HAP-1 (cell line): Measurements from ENCODE around the gene ATP8B2.
"Not testable (repeated sequence)": the region's sequence is repeated elsewhere in the genome, so short reads cannot be mapped to it uniquely, and the experiment has no call there.

Experiments
- DNase-seq, 2 experiments: peaks; one replicate each; pipeline ENCODE4 v3.0.0-alpha.2; 2016 to 2020; ENCODE audit warnings: low spot score in 2 of 2
- H3K27me3 ChIP-seq: fragments of 250-450 bp; sonication (Bioruptor Pico); 2 replicates; pipeline ENCODE4 v1.5.1; 2020; ENCODE audit warnings: low read depth, mild to moderate bottlenecking, moderate library complexity
- H3K36me3 ChIP-seq: fragments of 250-450 bp; sonication (Bioruptor Pico); replicated peaks from 2 replicates; pipeline ENCODE4 v1.5.1; 2020; ENCODE audit warnings: mild to moderate bottlenecking
- H3K4me1 ChIP-seq: fragments of 250-450 bp; sonication (Bioruptor Pico); 2 replicates; pipeline ENCODE4 v1.5.1; 2020; ENCODE audit warnings: mild to moderate bottlenecking
- H3K4me3 ChIP-seq: fragments of 250-450 bp; sonication (Bioruptor Pico); 2 replicates; pipeline ENCODE4 v1.5.1; 2020; ENCODE audit warnings: mild to moderate bottlenecking, moderate library complexity
- H3K9me3 ChIP-seq: fragments of 250-450 bp; sonication (Bioruptor Pico); 2 replicates; pipeline ENCODE4 v1.5.1; 2020; ENCODE audit warnings: mild to moderate bottlenecking, moderate library complexity
- in situ Hi-C: fragments of 300-500 bp; cut with MboI; formaldehyde crosslinking; loops from 3 replicates; pipeline ENCODE4 v1.14.3; 2020; ENCODE audit warnings: low sequenced_read_pairs, inconsistent platforms, mixed read lengths

Gene ATP8B2

DNA sequence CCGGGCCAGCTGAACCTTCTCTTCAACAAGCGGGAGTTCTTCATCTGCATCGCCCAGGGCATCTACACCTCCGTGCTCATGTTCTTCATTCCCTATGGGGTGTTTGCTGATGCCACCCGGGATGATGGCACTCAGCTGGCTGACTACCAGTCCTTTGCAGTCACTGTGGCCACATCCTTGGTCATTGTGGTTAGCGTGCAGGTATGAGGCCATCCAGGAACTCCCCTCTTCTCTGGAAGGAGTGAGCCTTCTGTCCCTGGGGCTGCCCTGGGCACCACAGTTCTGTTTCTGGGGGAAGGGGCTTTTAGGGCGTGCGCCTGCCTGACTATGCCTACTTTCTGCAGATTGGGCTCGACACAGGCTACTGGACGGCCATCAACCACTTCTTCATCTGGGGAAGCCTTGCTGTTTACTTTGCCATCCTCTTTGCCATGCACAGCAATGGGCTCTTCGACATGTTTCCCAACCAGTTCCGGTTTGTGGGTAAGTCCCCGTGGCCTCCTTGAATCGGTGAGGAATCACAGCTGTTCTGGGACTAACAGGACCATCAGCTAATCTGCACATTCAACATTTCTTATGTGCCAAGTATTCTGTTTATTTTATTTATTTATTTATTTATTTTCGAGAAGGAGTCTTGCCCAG is 21.1 kb downstream of the ATP8B2 start:
- peaks cover 67% of the 10 kb centered on the region for H3K36me3 ChIP-seq
- in situ Hi-C loops, result no loop called here
- H3K9me3 ChIP-seq, result no peaks in the 10 kb centered on the region
- H3K27me3 ChIP-seq, result no peaks in the 10 kb centered on the region
- H3K4me3 ChIP-seq, result no peak overlapping the region
- H3K4me1 ChIP-seq, result no peaks in the 10 kb centered on the region
- DNase-seq, result no peak

DNA sequence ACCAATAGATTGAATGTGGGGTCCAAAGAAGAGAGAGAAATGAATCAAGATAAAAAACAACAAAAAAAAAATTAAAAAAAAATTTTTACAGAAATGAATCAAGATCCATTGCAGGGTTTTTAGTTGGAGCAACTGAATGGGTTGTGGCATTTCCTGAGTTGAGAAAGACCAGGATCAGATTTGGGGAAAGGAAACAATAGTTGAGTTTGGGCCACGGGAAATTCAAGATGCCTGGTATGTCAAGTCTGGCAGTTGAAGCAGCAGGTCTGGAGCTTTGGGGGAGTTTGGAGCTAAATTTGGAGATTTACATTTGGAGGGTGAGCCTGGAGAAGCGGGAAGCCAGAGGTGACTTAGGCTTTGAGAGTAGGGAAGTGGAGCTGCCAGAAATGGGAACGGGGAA is 22.6 kb downstream of the ATP8B2 start:
- in situ Hi-C loops, result no loop called here
- peaks cover 56% of the 10 kb centered on the region for H3K36me3 ChIP-seq

DNA sequence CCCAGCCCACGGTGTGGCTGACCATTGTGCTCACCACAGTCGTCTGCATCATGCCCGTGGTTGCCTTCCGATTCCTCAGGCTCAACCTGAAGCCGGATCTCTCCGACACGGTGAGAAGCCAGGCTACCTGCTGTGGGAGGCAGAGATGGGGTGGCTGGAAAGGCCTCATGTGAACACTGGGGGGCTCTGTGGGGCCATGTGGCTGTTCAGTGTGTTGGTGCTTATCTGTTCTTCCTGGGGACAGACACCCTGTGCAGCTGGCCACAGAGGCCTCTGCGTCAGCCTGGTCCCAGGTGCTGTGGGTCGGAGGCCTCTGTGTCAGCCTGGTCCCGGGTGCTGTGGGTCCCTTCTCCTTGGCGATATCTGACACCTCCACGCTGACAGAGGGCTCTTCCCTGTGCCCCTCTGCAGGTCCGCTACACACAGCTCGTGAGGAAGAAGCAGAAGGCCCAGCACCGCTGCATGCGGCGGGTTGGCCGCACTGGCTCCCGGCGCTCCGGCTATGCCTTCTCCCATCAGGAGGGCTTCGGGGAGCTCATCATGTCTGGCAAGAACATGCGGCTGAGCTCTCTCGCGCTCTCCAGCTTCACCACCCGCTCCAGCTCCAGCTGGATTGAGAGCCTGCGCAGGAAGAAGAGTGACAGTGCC is 23.2 kb downstream of the ATP8B2 start:
- Histone ChIP-seq H3K27me3 (no peaks in the 10 kb centered on the region), H3K4me1 (peaks cover 15% of the 10 kb centered on the region), H3K9me3 (no peaks in the 10 kb centered on the region), H3K4me3 (no peak overlapping the region), H3K36me3 (peaks cover 50% of the 10 kb centered on the region)
- DNase-seq, result no peak
- in situ Hi-C loops, result no loop called here

More for the DNA sequence above, 22.6 kb downstream of the ATP8B2 start:
- DNase-seq, result no peak
- Histone ChIP-seq H3K4me3 (no peak overlapping the region), H3K27me3 (no peaks in the 10 kb centered on the region), H3K9me3 (no peaks in the 10 kb centered on the region), H3K4me1 (peaks cover 9% of the 10 kb centered on the region)

DNA sequence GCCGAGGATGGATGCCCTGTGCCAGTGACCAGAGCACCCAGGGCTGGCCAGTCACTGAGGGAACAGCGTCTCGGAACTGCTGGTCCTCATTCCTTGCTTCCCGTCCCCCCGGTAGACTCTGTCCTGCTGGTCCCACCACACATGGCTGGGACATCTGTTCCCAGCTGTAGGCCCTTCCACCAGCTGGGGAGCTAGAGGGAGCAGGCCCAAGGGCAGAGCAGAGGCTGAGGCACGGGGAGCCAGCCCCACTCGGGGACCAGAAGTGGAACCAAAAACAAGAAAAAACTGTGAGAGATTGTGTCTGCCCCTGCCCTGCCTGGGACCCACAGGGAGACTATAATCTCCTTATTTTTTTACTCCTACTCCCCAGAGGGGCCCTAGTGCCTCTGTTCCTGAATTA is 23.8 kb downstream of the ATP8B2 start:
- in situ Hi-C loops, result no loop called here
- Histone ChIP-seq H3K4me1 (peaks cover 16% of the 10 kb centered on the region), H3K36me3 (peaks cover 44% of the 10 kb centered on the region), H3K27me3 (no peaks in the 10 kb centered on the region), H3K9me3 (no peaks in the 10 kb centered on the region), H3K4me3 (no peak overlapping the region)
- no peak for DNase-seq

DNA sequence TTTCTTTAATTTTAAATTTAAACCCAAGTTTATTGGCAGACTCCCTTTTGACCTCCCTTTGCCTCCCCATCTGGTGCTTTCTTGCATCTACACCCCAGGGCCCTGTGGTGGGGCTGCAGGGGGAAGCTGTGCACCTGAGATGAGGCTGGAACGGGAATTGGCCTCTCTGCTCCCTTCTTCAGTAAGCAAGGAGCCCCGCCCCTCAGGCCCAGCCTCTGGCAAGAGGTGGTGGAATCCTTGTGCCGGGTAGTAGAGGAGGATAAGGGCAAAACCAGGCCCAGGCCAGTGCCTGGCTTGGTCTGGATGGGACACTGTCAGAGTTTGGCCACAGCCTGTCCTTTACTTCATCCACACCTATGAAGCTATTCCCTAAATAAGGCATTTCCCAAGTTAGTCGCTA is 25.1 kb downstream of the ATP8B2 start:
- Histone ChIP-seq H3K4me1 (peaks cover 16% of the 10 kb centered on the region), H3K4me3 (no peak overlapping the region), H3K27me3 (no peaks in the 10 kb centered on the region), H3K36me3 (peaks cover 31% of the 10 kb centered on the region), H3K9me3 (no peaks in the 10 kb centered on the region)
- DNase-seq, result no peak
- in situ Hi-C loops, result no loop called here

DNA sequence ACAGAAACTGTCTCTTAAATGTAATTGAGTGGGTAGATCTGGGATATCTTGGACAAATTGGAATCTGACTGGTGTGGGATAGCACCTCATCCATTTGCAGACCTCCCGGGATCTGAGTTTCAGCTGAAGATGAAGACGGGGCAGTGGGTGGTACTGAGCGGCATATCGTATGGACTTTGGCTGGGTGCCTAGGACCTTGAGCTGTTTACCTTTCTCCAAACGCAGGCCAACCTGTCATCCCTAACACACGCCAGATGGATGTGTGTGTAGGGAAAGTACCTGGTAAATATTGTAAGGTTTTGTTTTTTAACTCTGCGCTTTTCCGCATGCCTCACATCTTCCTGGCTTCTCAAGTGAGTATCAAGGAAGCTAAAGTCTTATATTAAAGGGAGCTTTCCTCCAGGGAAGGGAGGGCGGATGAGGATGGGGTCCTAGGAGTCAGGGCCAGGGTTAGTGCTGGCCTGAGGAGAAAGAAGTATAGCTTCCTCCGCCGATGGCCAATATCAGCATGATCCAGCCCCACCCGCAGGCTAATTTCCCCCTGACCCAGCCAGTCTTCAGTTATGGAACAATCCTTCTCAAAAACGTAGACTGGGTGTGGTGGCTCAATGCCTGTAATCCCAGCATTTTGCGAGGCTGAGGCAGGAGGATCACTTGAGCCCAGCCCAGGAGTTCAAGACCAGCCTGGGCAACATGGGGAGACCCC is 26.2 kb downstream of the ATP8B2 start:
- Histone ChIP-seq H3K9me3 (no peaks in the 10 kb centered on the region), H3K36me3 (peaks cover 20% of the 10 kb centered on the region), H3K4me1 (peaks cover 16% of the 10 kb centered on the region), H3K4me3 (no peak overlapping the region), H3K27me3 (no peaks in the 10 kb centered on the region)
- DNase-seq, result no peak
- in situ Hi-C loops, result no loop called here

DNA sequence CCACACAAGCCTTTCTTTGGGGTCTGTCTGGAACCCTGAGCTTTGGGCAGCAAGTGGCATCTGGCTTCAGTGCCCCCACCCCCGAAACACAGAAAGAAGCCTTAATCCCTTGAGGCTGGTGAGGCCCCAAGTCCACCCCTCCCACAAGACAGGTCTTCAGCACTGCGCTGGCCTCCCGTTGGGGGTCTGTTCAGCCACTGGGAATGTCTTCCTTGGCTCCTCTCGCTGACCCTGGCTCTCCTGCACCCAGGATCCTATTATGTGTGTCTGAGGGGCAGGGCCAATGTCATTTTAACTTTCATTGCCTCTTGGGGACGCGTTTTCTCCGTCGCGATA is 26.9 kb downstream of the ATP8B2 start:
- no peaks in the 10 kb centered on the region for H3K9me3 ChIP-seq
- H3K36me3 ChIP-seq, result peaks cover 13% of the 10 kb centered on the region
- H3K27me3 ChIP-seq, result no peaks in the 10 kb centered on the region
- peaks cover 16% of the 10 kb centered on the region for H3K4me1 ChIP-seq
- DNase-seq, result no peak
- in situ Hi-C loops, result no loop called here
- peak overlapping the region; percentile 29 for H3K4me3 ChIP-seq

DNA sequence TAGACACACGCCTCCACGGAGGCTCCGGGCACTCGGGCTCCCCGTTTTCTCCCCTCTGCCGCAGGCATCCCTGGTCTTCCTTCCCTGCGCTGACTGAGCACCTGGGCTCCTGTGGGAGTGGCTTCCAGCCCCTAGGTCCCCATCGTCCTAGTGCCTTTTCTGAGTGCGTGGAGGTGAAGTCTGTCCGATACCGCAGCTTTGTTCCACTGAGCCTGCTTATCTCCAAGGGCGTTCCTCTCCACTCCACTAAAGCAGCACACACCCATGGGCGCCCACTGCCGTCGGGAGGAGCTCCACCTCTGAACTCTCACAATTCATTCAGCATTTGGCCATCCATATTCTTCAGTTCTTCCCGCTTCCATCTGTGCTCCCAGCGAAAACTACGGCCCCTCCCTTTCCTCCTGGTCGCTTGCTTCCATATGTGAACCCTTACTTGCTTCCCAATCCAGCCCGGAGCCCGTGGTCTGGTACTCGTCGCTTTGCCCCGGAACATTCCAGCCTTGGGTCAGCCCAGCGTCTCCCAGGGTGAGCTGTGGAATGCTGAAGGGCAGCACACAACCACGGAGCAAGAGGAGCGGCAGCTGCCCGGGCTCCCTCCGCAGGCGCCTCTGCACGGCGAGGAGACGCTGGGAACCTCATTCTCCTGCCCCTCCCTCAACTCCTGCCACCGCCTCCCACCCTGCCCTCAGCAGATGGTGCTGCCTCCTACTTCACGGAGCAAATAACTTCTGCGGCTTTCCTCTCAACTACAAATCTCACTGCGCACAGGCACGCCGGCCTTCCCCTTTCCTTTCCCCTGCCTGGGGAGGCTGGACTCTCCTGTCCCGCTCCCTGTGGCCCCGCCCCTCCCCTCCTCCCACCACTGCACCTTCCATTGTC is 27.5 kb downstream of the ATP8B2 start:
- Histone ChIP-seq H3K4me1 (peaks cover 16% of the 10 kb centered on the region), H3K4me3 (peak overlapping the region; percentile 29), H3K36me3 (peaks cover 10% of the 10 kb centered on the region), H3K9me3 (no peaks in the 10 kb centered on the region), H3K27me3 (no peaks in the 10 kb centered on the region)
- in situ Hi-C loops, result no loop called here
- DNase-seq, result peak; percentile 41 to 64

DNA sequence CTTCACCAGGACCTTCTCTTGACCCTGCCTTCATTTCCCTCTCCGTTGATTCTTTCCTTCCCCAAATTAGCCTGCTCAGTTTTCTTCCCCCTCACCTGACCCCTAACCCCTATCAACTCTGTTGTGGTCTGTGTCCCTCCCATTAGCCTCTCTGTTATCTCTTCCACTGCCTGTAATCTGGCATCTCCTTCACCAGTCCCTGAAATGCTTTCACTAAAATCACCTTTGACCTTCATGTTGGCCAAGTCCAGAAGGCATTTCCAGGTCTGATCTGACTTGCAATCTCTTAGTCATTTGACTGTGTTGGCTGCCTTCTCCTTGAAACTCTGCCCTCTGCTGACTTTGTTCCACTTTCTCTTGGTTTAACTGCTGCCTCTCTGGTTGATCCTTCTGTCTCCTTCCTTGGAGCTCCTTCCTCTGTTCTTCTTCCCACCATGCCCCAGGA is 28.2 kb downstream of the ATP8B2 start:
- DNase-seq, result no peak
- peak overlapping the region; percentile 29; the same call in 1 of the 2 replicates for H3K4me3 ChIP-seq
- H3K36me3 ChIP-seq, result peaks cover 10% of the 10 kb centered on the region
- H3K4me1 ChIP-seq, result peaks cover 16% of the 10 kb centered on the region
- H3K27me3 ChIP-seq, result no peaks in the 10 kb centered on the region
- no peaks in the 10 kb centered on the region for H3K9me3 ChIP-seq
- in situ Hi-C loops, result no loop called here

DNA sequence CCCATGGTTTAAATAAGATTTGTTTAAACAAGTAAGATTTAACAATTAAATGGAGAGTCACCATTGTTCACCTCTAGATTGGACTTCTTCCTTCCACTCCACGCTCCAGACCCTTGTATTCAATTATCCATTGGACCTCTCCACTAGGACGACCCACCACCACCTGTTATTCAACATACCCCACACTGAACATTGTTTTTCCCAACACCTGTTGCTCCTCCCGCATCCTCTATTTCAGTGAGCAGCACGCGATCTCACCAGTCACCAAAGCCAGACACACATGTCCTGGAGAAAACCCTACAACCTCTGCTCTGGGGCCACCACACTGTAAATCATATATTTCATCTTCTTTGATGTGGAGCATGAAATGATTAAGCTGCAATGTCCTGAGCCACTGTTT is 28.6 kb downstream of the ATP8B2 start:
- Histone ChIP-seq H3K36me3 (peaks cover 7% of the 10 kb centered on the region), H3K4me3 (no peak overlapping the region), H3K27me3 (no peaks in the 10 kb centered on the region), H3K9me3 (no peaks in the 10 kb centered on the region), H3K4me1 (peaks cover 16% of the 10 kb centered on the region)
- in situ Hi-C loops, result no loop called here
- no peak for DNase-seq

DNA sequence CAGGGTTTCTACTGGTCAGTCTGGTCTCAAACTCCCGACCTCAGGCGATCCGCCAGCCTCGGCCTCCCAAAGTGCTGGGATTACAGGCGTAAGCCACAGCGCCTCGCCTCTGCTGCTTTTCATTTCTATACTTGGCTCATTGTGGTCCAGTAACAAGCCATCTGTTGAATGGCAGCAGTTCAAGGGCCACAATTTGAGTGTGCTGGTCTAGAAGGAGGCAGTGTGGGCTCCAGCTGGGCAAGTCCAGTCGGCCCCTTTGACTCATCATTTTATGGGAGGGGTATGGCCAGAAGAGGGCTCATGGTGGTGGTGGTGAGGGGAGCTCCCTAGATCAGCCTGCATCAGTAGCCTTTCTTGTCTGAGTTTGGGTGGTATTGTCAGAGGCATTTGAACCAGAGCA is 33.2 kb downstream of the ATP8B2 start:
- Histone ChIP-seq H3K4me1 (peaks cover 5% of the 10 kb centered on the region), H3K9me3 (no peaks in the 10 kb centered on the region), H3K27me3 (no peaks in the 10 kb centered on the region), H3K36me3 (no peaks in the 10 kb centered on the region), H3K4me3 (no peak overlapping the region)
- DNase-seq, result no peak
- in situ Hi-C loops, result no loop called here

DNA sequence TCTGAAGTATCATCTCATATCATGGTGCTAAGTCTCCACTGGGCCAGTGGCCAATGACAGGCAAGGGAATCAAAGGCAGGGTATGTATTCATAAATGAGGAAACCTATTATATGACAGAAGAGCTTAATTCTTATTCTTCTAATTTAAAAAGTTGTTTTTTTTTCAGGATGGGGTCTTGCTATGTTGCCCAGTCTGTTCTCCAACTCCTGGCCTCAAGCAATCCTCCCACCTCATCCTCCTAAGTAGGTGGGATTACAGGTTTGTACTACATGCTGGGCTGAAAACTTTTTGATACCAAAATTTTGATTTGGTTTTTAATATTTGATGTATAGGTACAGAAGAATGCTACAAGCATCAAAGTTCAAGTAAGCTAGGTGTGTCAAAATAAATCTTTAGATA is 35.0 kb downstream of the ATP8B2 start:
- in situ Hi-C loops, result no loop called here
- H3K27me3 ChIP-seq, result no peaks in the 10 kb centered on the region
- H3K9me3 ChIP-seq, result no peaks in the 10 kb centered on the region
- H3K4me1 ChIP-seq, result peaks cover 4% of the 10 kb centered on the region; the same call in 1 of the 2 replicates
- DNase-seq, result no peak
- no peaks in the 10 kb centered on the region for H3K36me3 ChIP-seq
- H3K4me3 ChIP-seq, result no peak overlapping the region

DNA sequence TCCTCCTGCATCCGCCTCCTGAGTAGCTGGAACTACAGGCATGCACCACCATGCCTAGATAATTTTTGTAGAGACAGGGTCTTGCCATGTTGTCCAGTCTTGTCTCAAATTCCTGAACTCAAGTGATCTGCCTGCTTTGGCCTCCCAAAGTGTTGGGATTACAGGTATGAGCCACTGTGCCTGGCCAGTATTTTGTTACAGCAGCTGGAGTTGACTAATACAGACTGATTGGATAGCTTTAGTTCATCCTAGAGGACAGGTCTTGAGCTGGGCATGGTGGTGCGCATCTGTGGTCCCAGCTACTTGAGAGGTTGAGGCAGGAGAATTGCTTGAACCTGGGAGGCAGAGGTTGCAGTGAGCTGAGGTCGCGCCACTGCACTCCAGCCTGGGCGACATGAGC is 35.6 kb downstream of the ATP8B2 start:
- DNase-seq, H3K9me3 ChIP-seq, in situ Hi-C loops, H3K27me3 ChIP-seq, H3K4me3 ChIP-seq, H3K36me3 ChIP-seq, H3K4me1 ChIP-seq: not testable (repeated sequence)
